MM.1S (cell line): ENCODE results near the gene MDFI.

ENCODE experiments used
- CTCF ChIP-seq: fragments of 300-600 bp; sonication (generic); IDR thresholded peaks from 2 replicates; pipeline ENCODE4 v1.5.1; 2016; ENCODE audit warnings: antibody characterized with exemption, low read length, mixed read lengths
- EZH2 ChIP-seq: fragments of 300-600 bp; sonication (generic); optimal IDR thresholded peaks from 2 replicates; pipeline ENCODE3; 2017; ENCODE audit warnings: low read depth, mild to moderate bottlenecking, antibody characterized with exemption, low read length, mixed read lengths

- TF ChIP-seq EZH2 = no peak
- no peak for TF ChIP-seq CTCF
These were observed 56.7 kb downstream of the MDFI start for GRCh38 chr6:41694815-41695526.
